GOT3 (cell line): ENCODE measurements around the gene PLLP.
"Not testable (repeated sequence)": the region's sequence is repeated elsewhere in the genome, so short reads cannot be mapped to it uniquely, and the experiment has no call there.

Experiments used
- DNase-seq: peaks from one replicate; lab custom pipeline; 2025; ENCODE audit warnings: mixed read lengths; lab: John Stamatoyannopoulos, UW

Gene PLLP

DNA sequence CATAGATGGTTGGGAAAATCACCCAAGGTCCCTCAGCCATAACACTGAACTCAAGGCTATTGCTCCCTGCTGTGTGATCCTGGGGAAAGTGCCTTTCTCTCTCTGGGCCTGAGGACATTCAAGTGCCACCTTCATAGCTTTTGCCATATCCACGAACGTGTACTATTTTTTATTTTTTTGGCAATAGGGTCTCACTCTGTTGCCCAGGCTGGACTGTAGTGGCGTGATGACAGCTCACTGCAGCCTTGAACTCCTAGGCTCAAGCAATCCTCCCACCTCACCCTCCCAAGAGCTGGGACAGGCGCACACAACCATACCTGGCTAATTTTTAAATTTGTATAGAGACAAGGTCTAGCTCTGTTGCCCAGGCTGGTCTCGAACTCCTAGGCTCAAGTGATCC lies 10.6 kb downstream of the PLLP start:
- DNase-seq = no peak

DNA sequence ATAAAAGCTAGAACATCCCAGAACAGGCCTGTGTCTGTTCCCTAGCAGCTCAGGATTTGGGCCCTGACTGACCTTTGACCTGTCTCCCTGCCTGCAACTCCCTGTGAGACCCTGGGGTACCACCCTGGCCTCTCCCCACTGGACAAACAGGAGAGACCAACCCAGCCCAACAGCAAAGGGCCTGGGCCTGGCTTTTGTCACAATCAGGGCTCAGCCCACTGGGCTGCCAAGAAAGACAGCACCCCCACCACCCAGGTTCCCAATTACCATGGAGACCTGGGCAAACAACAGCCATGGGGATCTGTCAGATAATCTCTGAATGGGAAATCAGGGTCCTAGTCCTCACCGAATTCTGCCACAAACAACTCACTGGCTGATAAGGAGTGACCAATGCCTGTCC lies 11.1 kb downstream of the PLLP start:
- DNase-seq = no peak

DNA sequence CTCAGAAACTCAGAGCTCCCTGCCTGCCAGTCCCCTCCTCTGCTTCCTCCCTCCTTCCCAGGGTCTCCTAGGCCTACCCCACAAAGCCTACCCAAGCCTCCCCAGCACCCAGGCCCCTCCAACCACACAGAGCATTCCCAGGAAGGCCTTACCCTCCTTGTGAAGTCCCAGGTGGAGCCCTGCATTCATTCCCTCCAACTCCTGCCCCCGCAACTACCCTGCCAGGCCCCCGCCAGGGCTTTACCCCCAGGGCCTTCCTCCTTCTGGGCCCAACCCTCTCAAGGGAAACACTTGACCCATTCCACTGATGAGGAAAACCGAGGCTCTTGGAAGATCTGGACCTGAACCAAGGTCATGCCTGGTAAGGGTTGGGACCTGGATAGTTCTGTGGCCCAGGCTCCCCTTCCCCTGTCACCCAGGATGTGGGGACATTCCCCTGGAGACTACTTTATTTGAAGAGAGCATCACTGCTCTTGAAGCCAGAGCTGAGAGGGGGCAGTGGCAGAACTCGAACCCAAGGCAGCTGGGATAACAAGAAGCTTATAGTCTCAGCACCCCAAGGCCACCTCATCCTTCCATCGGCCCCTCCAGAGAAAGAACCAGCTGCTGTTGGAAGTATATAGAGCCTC lies 12.5 kb downstream of the PLLP start:
- DNase-seq = no peak

DNA sequence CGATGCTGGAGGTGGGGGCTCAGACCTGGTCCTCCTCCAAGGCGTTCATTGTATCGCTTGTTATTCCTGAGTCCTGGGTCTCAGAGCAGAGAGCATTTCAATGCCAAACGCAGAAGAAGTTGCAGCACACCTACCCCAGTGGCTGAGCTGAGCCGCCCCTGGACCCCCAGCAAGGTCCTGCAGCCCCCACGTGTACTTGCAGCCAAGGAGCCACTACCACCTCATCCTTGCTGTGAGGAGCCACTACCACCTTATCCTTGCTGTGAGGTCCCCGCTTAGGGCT lies 13.5 kb downstream of the PLLP start:
- no peak for DNase-seq

DNA sequence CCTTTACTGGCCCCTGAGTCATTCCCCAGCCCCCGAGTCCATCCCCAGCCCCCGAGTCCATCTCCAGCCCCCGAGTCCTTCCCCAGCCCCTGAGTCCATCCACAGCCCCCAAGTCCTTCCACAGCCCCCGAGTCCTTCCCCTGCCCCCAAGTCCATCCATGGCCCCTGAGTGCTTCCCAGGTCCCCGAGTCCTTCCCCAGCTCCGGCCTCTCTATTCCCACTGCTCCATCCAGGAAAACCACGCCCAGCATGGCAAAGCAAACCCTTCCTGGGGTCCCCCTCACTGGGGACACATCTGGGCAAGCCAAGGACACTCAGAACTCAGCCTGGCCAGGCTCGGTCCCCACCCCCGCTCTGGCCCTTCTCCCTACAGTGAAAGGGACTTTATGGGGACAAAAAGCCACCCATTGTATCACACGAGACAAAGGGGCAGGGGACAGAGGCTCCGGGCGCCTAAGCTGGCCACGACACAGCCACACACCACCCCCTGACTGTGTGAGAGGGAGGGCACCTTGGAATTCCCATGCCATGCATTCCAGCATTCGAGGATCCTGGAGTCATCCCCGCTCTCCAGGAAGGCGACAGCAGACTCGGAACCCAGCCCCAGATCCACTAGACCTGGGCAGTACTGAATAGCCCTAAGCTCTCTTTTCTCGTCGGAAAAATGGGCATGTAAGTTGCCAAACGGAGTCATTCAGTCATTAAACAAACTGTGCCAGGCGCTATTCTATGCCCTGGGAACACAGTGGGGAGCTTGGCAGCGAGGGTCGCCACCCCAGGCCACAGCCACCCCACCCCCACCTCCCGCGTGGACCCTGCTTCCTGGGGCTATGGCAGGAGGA lies 14.0 kb downstream of the PLLP start:
- no peak for DNase-seq

DNA sequence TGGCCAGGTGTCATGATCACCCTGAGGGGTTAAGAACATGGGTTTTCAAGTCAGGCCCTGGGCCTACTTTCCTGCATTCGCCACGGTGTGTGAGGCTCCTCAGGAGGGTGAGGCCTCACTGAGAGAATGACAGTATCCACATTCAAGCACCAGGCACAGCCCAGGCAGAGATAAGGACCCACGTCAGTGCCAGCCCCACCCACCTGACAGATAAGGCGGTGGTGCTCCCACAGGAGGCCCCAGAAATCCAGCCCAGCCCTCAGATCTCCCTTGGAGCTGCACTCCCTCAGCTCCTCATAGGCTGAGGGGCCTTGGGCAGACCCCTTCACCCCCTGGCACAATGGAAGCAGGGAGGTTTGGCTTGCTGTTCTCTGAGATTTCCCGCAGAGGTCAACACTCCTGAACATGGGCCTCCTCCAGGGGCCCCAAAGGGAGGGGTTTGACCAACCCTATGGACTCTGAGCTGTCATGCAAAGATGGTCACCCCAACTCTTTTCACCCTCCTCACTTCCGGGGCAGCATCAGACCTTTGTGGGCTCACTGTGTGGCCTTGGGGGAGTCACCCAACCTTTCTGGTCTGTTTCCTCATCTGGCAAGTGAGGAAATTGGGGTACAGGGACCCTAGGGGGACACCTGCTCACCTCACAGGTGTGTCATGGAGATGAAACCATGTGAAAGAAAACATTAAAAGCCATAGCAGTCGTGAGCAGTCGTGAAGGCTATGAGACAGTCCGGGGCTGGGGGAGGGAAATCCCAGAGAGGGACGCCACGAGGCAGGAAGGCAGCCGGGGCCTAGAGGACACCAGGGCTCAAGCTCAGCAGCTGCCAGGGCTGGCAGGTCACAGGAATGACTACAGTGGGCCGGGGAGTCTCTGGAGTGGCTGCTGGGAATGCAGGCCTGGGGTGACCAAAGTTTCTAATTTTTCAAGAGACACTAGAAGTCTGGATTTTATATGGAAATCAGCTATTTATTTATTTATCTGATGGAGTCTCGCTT lies 15.4 kb downstream of the PLLP start:
- no peak for DNase-seq

DNA sequence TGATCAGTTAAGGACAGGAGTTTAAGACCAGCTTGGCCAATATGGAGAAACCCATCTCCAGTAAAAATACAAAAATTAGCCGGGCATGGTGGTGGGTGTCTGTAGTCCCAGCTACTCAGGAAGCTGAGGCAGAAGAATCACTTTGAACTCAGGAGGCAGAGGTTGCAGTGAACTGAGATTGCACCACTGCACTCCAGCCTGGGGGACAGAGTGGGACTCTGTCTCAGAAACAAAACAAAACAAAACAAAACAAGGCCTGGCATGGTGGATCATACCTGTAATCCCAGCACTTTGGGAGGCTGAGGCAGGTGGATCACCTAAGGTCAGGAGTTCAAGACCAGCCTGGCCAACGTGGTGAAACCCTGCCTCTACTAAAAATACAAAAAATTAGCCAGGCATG lies 17.1 kb downstream of the PLLP start:
- not testable (repeated sequence) for DNase-seq

DNA sequence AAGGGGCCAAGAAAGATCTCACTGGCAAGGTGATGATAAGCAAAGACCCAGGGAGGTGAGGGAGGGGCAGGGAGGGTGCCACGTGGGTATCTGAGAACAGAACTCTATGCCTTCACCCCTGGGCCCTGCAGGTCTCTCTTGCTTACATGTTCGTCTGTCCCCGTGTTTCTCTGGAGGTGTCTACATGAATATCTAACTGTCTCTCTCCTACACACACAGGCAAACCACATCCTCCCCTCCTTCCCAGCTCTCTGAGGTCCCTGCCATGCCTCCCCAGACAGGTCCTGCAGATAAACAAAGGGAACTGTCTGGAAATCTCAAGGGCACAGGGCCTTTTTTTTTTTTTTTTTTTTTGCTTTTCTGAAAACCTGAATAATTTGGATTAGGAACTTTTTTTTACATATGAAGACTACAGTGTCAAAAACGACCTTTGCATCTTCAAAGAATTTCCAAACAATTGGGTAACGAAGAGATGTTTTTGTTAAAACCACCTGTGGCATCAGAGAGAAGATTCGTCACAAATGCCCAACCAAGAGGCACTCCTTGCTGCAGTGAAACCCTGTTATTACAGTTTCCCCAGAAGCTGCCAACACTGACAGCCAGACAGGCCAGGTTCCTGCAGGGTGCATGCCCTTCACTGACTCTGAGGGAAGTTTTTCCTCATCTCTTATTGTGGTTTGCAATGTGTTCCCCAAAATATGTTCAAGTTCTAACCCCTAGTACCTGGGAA lies 17.8 kb downstream of the PLLP start:
- no peak for DNase-seq

DNA sequence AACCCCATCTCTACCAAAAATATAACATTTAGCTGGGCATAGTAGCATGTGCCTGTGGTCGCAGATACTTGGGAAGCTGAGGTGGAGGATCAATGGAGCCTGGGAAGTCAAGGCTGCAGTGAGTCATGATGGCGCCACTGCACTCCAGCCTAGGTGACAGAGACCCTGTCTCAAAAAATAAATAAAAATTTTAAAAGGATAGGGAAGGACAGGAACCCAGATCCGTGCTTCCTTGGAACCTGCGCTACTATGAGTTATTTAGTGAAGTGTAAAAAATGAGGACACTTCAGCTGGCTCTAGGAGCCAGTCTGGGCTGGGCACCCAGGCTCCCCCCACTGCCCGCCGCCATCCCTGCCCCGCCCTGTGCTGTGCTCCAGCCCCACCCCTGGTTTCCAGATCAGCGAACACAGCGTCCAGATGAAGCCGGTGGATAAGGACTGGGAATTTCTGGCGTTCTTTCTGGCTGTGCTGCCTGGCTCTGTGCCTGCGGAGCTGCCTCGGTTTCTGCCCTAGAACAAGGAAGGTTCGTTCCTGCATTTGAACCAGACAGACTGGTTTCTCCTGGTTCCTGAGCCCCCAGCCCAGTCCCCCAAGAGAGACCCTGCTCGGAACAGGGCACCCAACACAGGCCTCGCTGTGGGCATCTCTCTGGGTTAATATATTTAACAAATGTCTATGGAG lies 18.5 kb downstream of the PLLP start:
- DNase-seq = no peak

DNA sequence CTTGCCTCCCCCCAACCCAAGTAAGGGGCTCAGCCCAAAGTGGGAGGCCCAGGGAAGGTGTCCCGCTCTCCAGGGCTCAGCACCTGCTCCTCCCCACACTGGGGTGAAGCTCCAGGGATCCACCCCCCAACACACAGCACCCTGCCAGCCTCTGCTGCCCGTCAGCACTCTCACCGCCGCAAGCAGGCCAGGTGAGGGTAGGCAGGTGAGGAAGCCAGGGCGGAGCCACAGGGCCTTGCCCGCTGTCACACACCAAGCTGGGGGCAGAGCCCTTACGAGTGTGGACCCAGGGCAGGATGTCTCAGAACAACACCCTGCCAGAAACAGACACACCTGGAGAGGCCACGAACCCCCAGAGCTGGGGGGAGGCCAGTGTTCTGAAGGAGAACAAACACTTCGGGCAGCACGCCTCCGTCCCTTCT lies 19.5 kb downstream of the PLLP start:
- DNase-seq = no peak

DNA sequence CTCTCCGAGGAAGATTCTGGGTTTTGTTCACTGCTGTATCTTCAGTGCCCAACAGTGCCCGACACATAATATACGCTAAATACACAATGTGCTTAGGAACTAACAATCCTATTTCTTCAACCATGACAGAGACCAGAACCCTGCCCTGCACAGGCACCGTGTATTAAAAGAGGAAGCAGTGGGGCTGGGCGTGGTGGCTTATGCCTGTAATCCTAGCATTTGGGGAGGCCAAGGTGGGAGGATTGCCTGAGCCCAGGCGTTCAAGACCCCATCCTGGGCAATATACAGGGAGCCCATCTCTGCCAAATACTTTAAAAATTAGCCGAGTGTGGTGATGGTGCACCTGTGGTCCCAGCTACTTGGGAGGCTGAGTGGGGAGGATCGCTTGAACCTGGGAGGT lies 20.1 kb downstream of the PLLP start:
- no peak for DNase-seq

DNA sequence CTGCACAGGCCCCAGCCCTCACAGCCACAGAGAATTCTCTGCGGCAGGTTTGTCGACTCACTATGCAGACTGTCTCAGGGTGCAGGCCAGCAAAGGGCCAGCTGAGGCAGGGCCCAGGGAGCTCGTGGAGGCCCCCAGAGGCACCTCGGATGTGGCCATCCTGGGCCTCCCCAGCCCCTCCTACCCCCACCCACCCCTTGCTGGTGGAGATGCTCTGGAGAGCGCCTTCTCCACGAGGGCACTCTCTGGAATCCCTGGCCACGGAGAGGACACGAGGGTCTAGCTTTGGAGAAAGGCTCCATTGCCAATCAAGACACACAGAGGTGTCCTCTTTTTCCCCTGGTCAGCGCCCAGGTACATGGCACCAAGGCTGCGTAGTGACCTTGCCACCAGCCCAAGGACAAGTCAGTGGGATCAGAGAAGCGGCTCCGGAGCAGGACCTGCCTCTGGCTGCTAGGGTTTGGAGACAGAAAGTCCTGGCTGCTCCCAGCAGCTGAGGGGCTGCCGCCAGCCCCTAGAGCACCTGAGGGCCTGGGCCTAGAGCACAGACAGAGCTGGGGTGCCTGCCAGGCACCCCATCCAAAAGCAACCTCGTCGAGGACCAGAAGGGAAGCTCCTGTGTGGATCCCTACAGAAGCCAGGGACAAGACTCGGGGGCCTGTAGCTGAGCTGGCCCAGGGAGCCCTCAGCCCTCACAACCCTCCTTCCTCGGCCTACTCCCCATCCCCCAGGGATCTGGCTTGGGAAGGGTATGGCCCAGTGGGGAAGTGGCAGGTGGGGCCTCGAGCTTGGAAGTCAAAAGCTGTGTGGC lies 20.7 kb downstream of the PLLP start:
- no peak for DNase-seq

DNA sequence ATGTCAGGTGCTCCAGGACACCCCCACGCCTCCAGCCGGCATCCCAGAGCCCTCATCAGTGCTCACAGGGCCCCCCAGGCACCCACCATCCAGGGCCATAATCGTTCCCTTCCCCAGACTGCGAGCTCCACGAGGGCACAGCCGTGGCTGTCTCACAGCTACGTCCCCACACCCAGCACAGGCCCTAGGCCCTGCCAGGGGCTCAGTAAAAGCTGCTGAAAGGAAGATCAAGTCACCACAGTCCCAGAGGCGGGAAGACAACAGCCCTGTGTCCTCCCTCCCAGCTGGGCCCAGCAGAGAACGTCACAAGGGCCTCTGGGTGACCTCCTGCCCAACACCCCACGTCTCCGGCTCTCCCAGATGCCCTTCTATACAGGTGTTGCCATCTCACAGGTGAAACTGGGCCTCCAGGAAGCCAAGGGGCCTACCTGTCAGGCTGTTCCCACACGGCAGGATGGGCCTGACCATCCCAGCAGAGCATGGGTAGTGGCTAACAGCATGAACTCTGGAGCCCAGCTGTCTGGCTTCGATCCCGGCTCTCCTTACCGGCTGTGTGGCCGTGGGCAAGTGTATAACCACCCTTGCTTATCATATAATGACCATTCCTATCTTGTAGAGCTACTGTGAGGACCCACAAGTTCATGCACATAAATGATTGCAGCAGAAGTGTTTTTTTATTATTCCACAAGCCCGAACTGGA lies 21.5 kb downstream of the PLLP start:
- no peak for DNase-seq

DNA sequence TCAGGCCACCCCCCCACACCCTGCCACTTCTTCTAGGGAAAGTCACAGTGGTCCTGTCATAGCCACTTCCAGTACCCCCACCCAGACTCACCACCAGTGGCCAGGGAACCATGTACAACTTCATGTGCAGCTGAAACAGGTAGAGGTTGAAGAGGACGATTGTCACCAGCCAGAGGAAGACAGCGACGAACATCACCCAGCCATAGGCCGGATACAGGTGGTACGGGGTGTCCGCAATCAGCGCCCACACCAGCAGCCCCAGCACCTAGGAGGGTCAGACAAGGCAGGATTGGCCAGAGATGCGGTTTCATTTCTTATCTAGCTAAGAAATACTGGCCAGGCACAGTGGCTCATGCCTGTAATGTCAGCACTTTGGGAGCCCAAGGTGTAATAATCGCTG lies 22.7 kb downstream of the PLLP start:
- no peak for DNase-seq

DNA sequence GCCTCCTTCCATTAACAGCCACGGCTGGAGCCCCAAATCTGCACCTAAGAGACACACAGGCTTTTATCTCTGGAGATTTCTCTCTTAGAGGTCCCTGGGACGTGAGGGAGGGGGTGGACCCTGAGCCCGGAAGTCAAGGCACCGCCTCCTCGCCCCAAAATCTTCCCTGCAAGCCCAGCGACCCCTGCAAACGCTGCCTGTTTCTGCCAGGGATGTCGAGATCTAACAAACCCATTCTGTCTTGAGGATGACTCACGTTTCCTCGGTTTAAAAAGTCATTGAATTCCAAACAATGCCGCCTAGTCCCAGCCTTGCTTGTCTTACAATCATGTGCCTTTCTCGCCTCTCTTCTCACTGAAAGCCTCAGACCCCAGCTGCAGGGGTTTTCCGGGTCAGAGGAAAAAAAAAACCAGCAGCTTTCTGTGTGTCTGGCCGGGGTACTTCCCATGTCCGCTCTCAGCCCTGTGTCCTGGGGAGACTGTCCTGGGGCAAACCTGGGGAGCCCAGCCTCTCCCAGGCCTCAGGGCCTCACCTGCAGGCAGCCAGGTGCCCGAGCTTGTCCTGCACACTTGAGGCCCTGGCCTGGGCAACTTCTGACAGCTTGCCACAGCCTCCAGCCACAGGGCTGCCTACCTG lies 24.1 kb downstream of the PLLP start:
- no peak for DNase-seq

DNA sequence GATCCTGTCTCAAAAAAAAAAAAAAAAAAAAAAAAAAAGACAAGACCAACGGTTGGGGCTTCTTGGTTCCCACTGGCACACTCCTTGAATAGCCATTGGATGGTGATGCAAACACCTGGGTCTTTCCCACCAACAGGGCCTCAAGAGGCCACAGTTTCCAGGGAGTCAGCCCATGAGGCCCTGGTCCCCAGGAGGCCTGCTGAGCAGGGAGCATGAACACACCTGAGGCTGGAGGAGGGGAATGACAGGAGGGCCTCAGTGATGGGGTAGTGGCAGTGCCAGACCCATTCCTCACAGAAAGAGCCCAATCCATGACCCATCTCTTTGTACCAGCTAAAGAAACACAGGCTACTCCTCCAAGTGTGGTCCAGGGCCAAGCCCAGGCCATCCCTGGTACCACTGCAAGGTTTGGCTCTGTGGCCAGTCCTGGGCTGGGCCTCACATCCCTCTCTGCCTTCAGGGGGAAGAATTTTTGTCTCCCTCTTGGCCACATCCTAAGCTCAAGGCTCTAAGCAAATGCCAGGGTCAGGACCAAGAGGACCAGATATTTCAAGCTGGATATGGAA lies 25.5 kb downstream of the PLLP start:
- DNase-seq = no peak

DNA sequence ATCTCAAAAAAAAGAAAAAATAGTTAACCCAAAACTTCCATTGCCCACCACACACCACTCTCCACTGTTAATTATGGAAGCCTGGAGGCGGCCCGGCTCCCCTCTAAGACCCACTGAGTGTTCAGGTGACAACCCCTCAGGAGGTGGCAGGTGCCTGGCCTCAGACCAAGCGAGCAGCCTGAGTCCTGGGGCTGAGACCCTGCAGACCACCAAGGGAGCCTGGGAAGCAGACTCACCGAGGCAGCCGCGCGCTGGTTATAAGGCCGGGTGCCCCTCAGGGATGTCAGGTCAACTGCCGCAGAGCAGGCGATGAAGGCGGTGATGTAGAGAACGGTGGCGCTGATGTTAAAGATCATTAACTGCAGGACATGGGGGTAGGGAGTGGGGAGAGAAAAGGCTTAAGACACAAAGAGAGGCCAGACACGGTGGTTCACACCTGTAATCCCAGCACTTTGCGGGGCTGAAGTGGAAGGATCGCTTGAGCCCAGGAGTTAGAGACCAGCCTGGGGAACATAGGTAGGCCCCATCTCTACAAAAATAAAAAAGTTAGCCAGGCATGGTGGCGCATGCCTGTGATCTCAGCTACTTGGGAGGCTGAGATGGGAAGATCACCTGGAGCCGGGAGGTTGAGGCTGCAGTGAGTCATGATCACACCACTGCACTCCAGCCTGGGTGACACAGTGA lies 26.1 kb downstream of the PLLP start:
- no peak for DNase-seq

DNA sequence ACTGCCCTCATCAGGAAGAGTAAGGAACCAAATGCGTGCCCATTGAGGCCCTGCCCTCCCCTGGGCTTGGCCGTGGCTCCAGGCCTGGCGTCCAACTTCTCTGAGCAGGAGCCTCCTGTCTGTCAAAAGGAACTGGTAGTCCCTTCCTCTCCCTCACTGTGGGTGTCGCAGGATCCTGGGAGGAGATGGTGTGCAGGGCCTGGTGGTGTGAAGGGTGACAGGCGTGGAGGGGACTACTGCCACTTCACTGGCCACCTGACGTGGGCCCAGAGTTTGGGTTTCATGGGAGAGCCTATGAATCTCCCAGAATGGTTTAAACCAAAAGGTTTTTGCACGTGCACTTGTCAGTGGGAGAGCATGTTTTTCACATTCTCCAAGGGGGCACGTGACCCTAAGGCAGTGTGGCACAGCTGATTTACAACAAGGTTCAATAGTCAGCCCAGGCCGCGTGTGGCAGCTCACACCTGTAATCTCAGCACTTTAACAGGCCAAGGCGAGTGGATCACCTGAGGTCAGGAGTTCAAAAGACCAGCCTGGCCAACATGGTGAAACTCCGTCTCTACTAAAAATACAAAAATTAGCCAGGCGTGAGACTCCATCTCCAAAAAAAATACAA lies 26.9 kb downstream of the PLLP start:
- DNase-seq = no peak
